ENCODE data around the gene REV3L. TPM values are rescaled to one million over a fixed set of nuclear protein-coding genes. Genes with fewer than 3 reads are reported as not detected.

REV3L gene
- total RNA-seq, 1 donor from 2014 or later, result 19.7 TPM

DNA sequence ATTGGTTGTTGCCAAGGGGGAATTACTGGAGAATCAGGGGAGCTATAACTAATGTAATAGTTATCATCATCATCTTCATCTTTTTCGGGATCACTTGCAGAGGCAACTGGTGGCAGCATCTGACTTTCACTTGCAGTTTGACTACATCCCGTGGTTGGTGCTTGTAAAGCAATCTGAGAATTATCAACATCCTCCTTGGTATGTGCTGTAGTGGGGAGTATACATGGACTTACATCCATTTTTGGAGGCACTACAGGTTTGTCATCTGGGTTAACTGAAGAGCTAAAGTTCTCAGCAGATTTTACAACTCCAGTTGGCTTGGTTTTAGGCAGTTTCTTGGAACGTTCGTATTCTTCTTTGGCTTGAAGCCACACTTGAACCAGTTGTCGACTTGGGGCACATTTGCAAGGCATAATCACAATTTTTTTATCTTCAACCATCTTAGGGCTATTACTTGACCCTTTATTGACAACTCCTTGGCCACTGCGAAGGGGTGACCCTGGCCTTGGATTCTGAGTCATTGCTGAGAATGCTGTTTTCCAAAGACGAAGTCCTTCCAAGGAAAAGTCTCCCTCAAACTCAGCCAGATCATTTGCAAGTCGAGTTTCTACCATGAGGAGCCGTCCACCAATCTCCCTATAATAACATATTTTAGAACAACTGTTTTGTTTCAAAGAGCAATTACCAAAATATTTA lies 115.5 kb downstream of the REV3L start:
- peaks cover 4% of the 10 kb centered on the region for H3K36me3 Mint-ChIP-seq (ENCODE audit: low read depth, unreplicated experiment)
- no peaks in the 10 kb centered on the region for H3K4me1 Mint-ChIP-seq (ENCODE audit: unreplicated experiment)
- TF ChIP-seq, protein P1, sequence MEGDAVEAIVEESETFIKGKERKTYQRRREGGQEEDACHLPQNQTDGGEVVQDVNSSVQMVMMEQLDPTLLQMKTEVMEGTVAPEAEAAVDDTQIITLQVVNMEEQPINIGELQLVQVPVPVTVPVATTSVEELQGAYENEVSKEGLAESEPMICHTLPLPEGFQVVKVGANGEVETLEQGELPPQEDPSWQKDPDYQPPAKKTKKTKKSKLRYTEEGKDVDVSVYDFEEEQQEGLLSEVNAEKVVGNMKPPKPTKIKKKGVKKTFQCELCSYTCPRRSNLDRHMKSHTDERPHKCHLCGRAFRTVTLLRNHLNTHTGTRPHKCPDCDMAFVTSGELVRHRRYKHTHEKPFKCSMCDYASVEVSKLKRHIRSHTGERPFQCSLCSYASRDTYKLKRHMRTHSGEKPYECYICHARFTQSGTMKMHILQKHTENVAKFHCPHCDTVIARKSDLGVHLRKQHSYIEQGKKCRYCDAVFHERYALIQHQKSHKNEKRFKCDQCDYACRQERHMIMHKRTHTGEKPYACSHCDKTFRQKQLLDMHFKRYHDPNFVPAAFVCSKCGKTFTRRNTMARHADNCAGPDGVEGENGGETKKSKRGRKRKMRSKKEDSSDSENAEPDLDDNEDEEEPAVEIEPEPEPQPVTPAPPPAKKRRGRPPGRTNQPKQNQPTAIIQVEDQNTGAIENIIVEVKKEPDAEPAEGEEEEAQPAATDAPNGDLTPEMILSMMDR (IDR thresholded peaks at IDR 0.05; ENCODE audit: unreplicated experiment), result no peak
- DNase-seq (ENCODE audit: low spot score), result no peak
- H3K4me3 Mint-ChIP-seq (ENCODE audit: unreplicated experiment), result no peak overlapping the region
- H3K9me3 Mint-ChIP-seq (ENCODE audit: unreplicated experiment), result no peaks in the 10 kb centered on the region
- H3K27me3 Mint-ChIP-seq (ENCODE audit: unreplicated experiment), result no peaks in the 10 kb centered on the region
- H3K27ac Mint-ChIP-seq (ENCODE audit: unreplicated experiment), result no peak overlapping the region

DNA sequence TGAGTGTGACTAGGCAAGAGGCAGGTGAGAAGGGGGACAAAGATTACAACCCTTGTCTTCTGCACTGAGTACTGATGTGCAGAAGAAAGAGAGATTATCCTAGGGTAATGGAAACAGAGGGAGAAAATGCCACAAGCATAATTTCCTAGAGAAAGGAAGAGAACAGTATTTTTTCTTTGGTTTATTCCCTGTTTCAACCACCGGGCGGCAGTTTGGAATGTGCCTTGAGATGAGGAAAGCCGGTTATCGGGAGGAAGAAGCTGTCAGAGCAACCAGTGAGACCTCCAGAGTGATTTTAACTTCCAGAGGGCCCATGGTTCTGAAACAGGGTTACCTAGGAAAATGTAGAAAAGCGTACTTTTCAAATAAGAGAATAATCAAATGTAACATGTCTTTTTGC lies 121.4 kb downstream of the REV3L start:
- Mint-ChIP-seq H3K4me1 (ENCODE audit: unreplicated experiment) (no peaks in the 10 kb centered on the region), H3K4me3 (ENCODE audit: unreplicated experiment) (no peak overlapping the region), H3K27me3 (ENCODE audit: unreplicated experiment) (no peaks in the 10 kb centered on the region), H3K27ac (ENCODE audit: unreplicated experiment) (peak overlapping the region; percentile 38), H3K36me3 (ENCODE audit: low read depth, unreplicated experiment) (no peaks in the 10 kb centered on the region), H3K9me3 (ENCODE audit: unreplicated experiment) (no peaks in the 10 kb centered on the region)
- TF ChIP-seq, protein P1 (IDR thresholded peaks at IDR 0.05; ENCODE audit: unreplicated experiment), result peak; percentile 25
- DNase-seq (ENCODE audit: low spot score), result peak; percentile 57

DNA sequence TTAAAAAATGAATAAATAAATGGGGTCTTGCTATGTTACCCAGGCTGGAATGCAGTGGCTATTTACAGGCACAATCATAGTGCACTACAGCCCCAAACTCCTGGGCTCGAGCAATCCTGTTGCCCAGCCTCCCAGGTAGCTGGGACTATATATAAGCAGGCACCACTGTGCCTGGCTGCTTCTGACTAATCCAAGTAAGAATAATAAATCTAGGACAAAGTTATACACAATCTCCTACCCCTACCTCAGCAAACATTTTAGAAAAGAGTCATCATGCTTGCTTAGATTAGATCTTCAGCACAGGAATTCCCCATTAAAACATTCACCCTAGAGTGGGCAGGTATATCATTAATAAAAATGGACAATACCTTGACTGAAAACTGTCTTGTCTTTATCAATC lies 124.6 kb downstream of the REV3L start:
- no peak for DNase-seq (ENCODE audit: low spot score)
- H3K27me3 Mint-ChIP-seq (ENCODE audit: unreplicated experiment), result no peaks in the 10 kb centered on the region
- TF ChIP-seq, protein P1 (IDR thresholded peaks at IDR 0.05; ENCODE audit: unreplicated experiment), result no peak
- H3K27ac Mint-ChIP-seq (ENCODE audit: unreplicated experiment), result no peak overlapping the region
- H3K4me1 Mint-ChIP-seq (ENCODE audit: unreplicated experiment), result no peaks in the 10 kb centered on the region
- no peaks in the 10 kb centered on the region for H3K9me3 Mint-ChIP-seq (ENCODE audit: unreplicated experiment)
- H3K4me3 Mint-ChIP-seq (ENCODE audit: unreplicated experiment), result no peak overlapping the region
- H3K36me3 Mint-ChIP-seq (ENCODE audit: low read depth, unreplicated experiment), result no peaks in the 10 kb centered on the region

DNA sequence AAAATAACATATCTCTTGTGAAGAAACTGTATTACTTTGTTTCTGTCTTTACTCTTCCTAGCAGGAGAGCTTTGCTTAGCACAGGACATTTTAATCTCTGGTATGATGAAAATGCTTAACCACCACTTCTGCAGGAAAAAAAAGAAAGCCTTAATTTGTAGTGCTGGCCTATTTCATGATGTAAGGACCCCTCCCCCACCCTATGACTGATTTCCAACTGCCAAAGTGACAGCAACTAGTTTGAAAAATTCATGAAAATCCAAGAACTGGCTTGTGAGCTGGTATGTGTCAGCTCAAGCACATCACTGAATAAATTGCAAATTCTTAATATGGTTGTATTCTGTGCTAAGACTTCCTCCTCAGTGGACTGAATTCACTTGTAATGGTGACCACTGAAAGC lies 125.3 kb downstream of the REV3L start:
- H3K4me1 Mint-ChIP-seq (ENCODE audit: unreplicated experiment), result no peaks in the 10 kb centered on the region
- TF ChIP-seq, protein P1 (IDR thresholded peaks at IDR 0.05; ENCODE audit: unreplicated experiment), result no peak
- no peaks in the 10 kb centered on the region for H3K9me3 Mint-ChIP-seq (ENCODE audit: unreplicated experiment)
- no peak for DNase-seq (ENCODE audit: low spot score)
- H3K27ac Mint-ChIP-seq (ENCODE audit: unreplicated experiment), result no peak overlapping the region
- no peak overlapping the region for H3K4me3 Mint-ChIP-seq (ENCODE audit: unreplicated experiment)
- H3K27me3 Mint-ChIP-seq (ENCODE audit: unreplicated experiment), result no peaks in the 10 kb centered on the region
- H3K36me3 Mint-ChIP-seq (ENCODE audit: low read depth, unreplicated experiment), result no peaks in the 10 kb centered on the region

DNA sequence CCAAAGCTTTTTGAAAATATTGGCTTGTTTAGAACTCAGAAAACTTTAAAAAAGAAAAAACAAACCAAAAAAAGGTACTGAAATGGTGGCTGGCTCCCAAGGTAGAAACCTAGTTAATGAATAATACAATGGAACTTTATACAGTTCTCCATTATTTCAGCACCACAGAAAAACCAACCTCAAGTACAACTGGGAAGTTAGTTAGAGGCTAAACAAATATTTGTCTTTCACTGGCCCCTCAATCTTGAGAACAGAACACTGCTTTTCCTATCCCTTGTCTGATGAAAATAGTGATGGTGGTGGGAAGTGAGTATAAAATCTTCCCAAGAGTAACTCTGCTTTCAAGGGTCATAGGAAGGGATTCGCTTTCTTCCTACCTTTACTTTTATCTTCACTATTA lies 126.5 kb downstream of the REV3L start:
- no peak for DNase-seq (ENCODE audit: low spot score)
- Mint-ChIP-seq H3K4me3 (ENCODE audit: unreplicated experiment) (no peak overlapping the region), H3K27ac (ENCODE audit: unreplicated experiment) (no peak overlapping the region), H3K27me3 (ENCODE audit: unreplicated experiment) (no peaks in the 10 kb centered on the region), H3K4me1 (ENCODE audit: unreplicated experiment) (no peaks in the 10 kb centered on the region), H3K36me3 (ENCODE audit: low read depth, unreplicated experiment) (no peaks in the 10 kb centered on the region), H3K9me3 (ENCODE audit: unreplicated experiment) (no peaks in the 10 kb centered on the region)
- TF ChIP-seq, protein P1 (IDR thresholded peaks at IDR 0.05; ENCODE audit: unreplicated experiment), result no peak

All from endothelial cell (in vitro differentiated cells).